Stimulated activated CD8-positive, alpha-beta memory T cell treated with anti-CD3 and anti-CD28 coated beads, Interleukin-12 subunit alpha, Interleukin-12 subunit beta, amount 100 ng/mL, for 4 hours (primary cell): ENCODE data around the gene RNF20.
A peak's percentile ranks its signal among the peaks of the same experiment; 100 is the strongest.
"Not testable (repeated sequence)": the region's sequence is repeated elsewhere in the genome, so short reads cannot be mapped to it uniquely, and the experiment has no call there.

ENCODE experiments used
- DNase-seq: peaks from one replicate; pipeline ENCODE4 v3.0.0-alpha.2; 2020; ENCODE audit warnings: low read depth

RNF20 gene

DNA sequence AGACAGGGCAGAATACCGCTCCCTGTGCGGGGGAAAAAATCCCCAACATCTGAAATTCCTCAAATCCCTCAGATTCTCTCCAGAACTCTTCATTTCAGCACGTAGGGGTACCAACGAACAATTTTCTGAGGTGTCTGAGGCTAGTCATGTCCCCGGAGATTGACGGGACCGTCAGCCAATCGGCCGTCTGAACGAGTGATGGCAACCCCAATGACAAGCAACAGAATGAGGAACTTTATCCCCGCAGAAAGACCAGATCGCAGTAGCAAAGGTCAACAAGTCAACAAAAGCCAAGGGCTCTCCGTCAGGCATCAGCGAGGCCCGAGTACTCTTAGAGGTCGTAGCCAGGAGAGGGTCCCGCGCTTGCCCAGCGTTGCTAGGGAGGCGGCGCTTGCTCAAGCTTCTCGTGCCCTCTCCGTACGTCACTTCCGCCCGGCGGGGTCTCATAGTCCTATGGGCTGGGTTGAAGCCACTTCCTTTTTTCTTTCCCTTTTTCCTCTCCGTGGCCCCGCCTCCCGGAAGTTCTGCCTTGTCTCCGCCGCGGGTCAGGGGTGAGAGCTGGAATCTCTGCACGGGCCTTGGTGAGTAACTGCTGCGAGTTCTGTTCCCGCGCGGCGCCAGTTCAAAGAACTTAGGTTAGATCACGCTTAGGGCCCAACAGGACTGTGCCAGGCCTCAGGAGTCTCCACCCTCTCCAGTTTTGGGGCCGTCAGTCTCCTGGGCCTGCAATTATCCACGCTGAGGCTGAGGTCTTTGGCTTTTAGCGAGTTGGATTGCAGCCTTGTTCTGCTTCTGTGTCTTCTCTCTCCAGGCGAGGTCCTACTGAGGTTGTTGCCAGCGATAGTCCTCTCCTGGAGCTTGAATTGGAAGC, at the start of gene RNF20:
Gene RNF20, plus strand, starts transcription at position 520 of the 871 bp plus-strand sequence. CDS start 1,571 bp downstream, outside the sequence.
- DNase-seq = peak; percentile 98

DNA sequence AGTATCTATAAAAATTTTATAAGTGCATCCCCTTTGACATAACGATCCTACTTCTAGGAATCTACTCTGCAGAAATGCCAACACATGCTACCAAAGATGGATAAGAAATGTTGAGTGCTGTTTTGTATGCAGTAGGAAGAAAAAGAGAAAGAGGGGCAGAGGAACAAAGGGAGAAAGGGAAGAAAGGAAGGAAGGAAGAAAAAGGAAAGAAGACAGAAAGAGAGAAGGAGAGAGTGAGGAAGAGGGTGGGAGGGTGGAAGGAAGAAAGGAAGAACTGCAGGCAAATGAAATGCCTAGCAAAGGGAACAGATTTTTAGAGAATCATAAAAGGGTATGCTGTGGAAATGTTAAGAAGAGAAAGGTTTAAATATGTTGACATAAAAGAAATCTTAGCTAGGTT, 49.6 kb upstream of the RNF20 start:
- no peak for DNase-seq

DNA sequence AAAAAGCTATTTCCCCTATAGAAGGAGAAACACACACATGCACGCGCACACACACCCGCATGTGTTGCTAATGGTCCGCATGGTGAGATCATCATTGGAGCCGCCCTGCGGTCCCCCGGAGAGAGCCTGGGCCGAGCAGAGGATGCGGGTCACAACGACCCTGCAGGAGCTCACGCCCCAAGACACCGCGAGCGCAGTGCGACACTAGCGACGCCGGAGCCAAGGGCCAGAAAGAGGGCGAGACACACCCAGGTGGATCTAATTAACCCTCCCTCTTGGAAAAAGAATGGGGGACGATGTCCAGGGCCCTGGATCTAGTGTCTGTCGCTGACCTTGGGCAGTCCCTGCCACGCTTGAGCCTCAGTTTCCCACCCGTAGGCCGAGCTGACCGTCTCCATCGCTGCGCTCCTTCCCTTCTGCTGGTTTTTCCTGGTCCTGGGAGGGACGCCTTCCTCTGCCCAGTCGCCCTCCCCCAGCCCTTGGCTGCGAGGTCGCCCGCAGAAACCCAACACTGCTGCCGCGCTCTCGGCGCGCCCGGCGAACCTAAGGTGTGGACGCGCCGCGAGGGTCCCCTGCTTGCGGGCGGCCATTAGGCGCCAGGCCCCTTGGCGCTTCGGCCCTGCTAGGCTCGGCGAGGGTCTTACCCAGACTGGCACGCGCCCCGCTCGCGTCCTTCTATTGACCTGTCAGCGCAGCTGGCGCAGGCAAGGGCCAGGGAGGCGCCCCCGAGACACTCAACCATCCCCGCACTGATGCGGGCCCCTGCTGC, 47.5 kb upstream of the RNF20 start:
- DNase-seq = no peak

DNA sequence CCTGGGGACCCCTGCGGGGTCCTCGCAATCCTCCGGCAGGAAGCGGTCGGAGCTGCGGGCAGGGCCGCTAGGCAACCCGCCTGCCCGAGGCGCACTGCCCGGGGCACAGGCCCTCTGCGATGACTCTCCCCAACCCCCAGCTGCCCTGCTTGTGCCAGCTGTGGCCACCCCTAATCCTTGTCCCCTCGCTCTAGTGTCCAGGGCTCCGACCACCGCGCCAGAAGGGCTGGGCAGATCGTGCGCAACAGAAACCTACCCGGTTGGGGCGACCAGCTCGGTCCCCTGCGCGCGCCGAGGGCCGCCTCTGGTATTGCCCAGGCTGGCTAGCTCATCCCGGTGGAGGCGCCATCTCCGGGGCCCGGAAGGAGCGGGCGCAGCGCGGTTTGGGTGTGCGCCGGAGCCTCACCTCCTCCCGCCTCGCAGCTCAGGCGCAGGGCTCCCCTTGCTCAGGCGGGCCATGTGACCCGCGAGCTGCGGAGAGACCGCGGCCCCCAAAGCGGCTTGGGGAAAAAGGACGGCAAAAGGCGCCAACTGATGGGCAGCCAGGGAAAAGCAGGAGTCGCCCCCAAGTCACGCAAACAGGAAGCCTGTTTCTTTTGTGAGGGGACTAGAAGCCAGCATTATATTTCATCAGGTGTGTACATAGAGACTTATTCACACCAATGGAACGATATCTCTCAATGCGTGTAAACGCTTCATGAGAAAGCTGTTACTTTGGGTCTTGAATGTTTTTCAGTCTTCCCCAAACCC, 46.8 kb upstream of the RNF20 start:
- DNase-seq = no peak

GRCh38 chr9:101487443-101487840, 46.2 kb upstream of the RNF20 start:
- no peak for DNase-seq

DNA sequence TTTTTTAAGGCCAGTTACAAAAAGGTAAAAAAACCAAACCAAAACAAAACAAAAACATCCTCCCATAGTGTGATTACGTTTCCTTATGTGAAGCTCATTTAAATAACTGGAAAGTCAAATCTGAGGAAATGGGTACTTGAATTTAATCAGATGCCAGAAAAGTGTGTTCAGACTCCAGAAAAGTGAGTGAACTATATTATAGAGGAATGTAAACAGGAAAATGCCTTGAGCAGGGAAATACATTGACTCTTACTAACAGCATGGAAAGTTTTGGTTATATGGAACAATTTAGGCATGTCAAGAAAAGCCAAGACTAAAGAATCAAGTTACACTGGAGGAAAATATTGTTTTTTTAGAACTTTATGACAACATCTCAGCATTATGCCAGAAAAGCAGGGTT, 37.8 kb upstream of the RNF20 start:
- DNase-seq = no peak

GRCh38 chr9:101498323-101498722, 35.3 kb upstream of the RNF20 start:
- DNase-seq = no peak

DNA sequence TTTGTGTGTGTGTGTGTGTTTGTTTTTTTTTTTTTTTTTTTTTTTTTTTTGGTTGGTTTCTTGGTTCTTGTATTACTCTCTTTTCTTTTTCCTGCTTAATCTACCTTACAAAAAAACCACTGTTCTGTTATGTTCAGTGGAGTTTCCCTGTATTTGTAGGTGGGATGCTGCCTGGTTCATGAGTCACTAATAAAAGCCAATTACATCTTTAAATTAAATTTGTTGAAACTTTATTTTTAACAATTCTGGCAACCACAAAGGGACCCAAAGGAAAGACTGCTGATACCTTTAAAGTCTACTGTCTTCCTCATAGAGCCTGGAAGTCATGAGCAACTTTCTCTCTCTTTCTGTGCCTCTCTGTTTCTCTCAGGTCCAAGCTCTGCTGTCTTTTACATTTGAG, 29.5 kb upstream of the RNF20 start:
- no peak for DNase-seq

DNA sequence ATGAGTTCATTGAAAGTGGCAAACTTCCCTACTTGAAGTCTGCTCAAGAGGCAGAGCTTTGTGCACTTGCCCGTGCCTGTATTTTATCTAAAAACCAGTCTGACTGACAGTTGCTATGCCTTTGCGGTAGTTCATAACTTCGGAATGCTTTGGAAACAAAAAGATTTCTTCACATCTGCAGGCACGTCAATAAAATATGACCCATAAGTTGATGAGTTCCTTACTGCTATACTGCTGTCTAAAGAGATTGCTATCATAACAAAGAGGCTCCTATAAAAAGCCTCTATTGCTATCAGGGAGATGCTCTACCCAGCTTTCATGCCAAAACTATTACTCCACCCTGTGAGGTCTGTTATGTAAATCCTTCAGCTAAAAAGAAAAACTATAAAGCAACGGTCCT, 25.4 kb upstream of the RNF20 start:
- DNase-seq = no peak

DNA sequence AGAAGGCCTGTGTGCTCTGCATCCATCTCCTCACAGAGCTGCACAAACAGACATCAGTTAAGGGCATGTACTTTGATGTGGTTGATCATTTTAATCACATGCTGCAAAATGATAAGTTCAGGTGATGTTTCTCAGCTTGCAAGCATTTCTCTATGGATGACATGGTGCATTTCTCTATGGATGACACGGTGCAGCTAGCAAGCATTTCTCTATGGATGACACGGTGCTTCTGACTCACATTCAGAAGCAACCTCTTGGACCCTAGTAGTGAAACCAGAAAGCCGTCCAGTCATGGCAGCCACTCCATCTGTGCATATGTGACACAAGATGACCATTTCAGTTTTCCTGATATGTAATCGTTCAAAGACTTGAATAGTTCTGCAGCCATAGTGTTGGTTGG, 24.1 kb upstream of the RNF20 start:
- no peak for DNase-seq

- DNase-seq = no peak
Measured at GRCh38 chr9:101510459-101510858, 23.2 kb upstream of the RNF20 start.

GRCh38 chr9:101511009-101511408, 22.6 kb upstream of the RNF20 start:
- DNase-seq = no peak

GRCh38 chr9:101512116-101512515, 21.5 kb upstream of the RNF20 start:
- no peak for DNase-seq

GRCh38 chr9:101513351-101513750, 20.3 kb upstream of the RNF20 start:
- DNase-seq = no peak

DNA sequence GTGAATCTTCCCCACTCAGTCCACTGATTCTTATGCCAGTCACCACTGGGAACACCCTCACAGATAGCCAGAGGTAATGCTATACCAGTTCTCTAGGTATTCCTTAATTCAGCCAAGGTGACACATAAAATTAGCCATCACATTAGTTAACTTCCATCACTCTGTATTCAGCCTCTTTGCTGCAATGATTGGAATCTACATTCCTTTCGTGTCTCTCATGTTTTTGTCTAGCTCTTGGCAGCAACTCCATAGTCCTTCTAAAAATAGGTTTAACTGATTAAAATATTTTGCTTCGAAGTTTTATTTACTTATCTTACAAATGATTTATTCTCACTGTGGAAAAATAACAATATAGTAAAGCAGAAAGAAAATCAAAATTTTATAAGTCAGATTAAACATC, 19.6 kb upstream of the RNF20 start:
- no peak for DNase-seq

DNA sequence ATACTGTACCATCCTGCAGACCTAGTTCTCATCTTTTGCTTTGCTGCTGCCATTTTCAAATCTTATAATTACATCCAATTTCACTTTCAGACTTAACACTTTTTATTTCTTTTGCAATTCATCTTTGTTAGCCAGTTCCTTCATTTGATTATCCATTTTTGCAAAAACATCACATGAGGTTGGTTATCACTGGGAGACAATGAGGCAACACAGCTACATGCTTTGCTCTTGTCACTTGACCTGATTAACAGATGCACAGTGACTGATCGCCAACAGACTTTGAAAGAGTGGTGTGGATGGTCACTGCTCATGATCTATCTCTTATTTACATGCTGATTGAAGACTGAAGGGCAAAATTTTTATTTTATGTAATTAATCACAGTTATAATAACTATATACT, 17.0 kb upstream of the RNF20 start:
- no peak for DNase-seq

DNA sequence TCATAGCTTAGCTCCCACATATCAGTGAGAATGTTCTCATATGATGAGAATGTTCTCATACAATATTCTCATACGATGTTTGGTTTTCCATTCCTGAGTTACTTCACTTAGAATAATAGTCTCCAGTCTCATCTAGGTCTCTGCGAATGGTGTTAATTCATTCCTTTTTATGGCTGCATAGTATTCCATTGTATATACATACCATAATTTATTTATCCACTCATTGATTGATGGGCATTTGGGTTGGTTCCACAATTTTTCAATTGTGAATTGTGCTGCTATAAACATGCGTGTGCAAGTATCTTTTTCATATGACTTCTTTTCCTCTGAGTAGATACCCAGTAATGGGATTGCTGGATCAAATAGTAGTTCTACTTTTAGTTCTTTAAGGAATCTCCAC, 15.2 kb upstream of the RNF20 start:
- DNase-seq = not testable (repeated sequence)

DNA sequence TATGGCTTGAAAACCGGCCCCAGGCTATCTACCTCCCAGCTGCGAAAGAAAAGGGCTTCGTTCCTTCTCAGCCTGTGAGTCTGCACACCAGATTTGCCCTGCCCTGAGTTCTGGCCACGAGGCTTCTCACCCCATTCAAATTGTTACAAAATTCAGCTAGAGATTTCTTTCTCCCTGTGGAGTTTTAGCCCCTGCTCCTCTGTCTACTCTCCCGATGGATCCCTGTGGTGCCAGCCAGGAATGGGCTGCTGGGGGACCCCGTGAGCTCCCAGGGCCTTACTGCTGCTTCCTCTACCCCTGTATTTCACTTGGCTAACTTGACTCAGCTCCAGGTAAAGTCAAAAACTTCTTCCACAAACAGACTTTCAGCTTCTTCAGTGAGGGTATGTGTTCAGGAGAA, 9.3 kb upstream of the RNF20 start:
- no peak for DNase-seq

DNA sequence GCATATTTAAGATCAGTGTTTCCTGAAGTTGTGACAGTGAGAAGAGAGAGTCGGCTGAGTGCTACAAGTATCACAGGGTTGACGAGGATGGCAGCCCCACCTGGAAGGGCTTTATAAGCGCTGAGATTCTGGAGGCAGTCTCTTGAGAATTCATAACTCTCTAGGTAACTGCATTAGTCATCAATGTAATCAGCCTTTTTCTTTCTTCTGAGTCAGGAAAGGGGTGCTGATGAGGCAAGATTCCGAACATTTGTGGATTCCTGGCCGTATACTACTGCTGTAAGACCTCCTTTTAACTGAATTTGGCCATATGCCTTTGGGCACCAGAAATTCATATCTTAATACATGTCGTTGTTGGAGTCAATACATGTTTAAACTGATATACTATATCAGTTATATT, 6.6 kb upstream of the RNF20 start:
- no peak for DNase-seq

DNA sequence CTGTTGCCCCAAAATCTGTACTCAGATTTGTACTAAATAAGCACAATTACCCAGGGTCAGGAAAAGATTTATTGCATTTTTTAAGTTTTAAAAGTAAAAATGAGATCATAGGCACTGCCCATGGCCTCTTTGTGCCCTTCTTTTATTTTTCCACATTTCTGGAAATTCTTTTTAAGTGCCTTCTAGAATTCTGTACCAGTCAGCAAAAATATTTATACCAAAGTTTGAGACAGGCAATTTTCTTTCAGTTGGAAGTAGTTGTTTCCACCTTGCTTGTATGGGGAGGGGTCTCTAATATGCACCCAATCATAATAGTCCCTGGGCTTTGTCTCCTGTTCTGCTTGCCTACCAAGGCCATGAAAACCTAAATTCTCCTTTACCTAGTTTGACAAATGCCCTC, 5.6 kb upstream of the RNF20 start:
- DNase-seq = no peak

DNA sequence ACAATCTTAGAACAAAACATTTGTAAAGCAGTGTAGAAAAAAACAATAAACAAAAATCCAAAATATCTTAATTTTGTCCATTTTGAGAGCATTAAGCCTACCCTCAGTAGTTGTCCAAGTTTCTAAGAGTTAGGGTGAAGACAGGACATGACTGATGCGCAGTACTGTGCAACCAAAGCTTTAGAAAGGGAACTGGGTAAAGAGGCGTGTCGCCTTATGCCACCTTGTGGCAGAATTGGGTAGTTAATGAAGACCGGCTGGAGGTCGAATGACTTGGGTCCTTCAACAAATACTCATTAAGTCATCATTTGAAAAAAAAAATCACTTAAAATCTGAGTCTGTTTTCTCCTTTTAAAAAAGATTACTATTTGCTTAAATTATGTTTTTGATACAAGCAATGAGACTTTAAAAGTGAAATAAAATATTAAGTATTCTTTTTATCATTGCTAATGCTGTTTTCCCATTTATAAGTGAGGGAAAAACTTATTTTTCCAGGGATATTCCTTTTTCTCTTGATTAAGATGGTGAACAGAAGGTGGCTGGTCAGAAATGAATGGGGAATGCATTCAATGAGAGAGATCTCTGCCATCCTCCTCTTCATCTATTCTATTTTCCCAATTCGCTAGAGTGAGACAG, 3.5 kb upstream of the RNF20 start:
- DNase-seq = peak; percentile 29

GRCh38 chr9:101536351-101536750, 2.7 kb downstream of the RNF20 start:
- DNase-seq = no peak
